Amniotic epithelial cell (primary cell): Measurements from ENCODE around the gene ACADVL.
"Not testable (repeated sequence)": the region's sequence is repeated elsewhere in the genome, so short reads cannot be mapped to it uniquely, and the experiment has no call there.

ENCODE experiments used
- DNase-seq: peaks from one replicate; pipeline ENCODE4 v3.0.0-alpha.2; 2010; ENCODE audit warnings: low read depth

Gene ACADVL

GRCh38 chr17:7219812-7220592 is at the start of gene ACADVL, which contains the start of gene DLG4:
Gene ACADVL (plus strand): TSS chr17:7219938. CDS start chr17:7219985, 47 bp downstream.
Gene DLG4 (minus strand): TSS chr17:7219836.
- DNase-seq: peak; percentile 80

- DNase-seq: not testable (repeated sequence)
Observed at GRCh38 chr17:7172522-7173191, 47.1 kb upstream of the ACADVL start.

DNA sequence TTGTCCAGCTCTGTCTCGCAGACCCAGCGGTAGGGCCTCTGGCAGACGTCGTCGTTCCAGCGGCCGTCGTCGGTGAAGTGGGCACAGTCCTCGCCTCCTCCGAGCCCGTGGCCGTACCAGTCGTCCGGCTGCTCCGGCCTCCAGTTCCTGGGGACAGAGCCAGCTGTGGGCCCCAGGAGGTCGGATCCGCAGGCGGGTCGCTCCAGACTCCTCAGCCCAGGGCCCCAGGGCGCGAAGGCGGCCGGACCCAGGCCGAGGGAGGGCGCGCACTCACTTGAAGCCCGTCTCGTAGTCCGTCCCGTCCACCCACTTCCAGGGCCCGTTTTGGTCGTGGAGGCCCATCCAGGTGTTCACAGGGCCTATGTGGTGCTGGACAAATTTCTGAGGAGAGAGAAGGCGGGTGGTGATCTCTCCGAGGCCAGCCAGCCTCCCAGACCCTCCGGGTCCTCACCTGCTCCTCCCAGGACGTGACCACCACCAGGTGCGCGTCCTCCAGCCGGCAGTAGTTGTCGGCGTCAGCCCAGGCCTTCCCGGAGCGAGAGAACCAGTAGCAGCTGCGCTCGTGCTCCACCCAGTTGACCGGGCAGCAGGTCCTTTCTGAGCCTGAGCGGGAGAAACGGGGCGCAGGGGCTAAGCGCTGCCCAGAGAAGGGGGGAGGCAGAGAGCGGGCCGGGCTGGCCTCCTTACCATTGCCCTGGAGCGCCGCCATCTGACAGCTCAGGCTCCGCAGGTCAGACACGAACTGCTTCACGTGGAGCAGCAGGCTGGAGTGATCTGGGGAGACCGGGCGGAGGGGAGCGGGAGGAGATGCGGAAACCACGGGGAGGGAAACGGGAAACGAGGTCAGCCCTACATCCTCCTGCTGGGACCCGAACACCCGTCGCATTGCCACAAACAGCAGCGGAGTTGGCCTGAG is 45.8 kb upstream of the ACADVL start:
- peak; percentile 69 for DNase-seq

DNA sequence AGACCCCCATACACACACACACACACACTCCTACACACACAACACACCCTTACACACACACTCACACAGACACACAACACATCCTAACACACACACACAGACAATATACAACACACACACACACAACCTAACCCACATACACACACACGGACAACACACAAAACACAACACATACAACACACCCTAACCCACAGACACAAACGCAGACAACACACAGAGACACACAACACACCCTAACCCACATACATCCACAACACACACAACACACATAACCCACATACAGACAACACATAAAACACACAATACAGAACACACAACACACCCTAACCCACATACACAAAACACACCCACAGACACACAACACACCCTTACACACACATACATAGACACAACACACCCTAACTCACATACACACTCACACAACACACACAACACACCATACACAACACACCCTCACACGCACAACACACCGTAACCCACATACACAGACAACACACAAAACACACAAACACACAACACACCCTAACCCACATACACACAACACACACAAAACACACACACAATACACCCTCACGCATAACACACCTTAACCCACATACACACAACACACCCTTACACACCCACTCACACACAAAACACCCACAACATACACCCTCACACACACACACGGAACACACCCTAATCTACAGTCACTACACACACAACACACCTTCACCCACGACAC is 45.0 kb upstream of the ACADVL start:
- DNase-seq: peak; percentile 33

DNA sequence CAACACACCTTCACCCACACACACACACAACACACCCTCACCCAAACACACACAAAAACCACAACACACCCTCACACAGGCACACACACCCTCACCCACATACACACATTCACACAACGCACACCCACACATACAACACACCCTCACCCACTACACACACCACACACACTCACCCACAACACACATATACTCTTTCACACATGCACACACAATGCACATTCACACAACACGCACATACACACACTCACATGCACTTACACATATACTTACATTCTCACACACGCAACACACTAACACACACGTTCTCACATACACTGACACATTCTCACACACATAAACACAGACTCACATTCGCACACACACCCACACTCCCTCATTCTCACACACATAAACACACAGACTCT is 44.4 kb upstream of the ACADVL start:
- DNase-seq: no peak

DNA sequence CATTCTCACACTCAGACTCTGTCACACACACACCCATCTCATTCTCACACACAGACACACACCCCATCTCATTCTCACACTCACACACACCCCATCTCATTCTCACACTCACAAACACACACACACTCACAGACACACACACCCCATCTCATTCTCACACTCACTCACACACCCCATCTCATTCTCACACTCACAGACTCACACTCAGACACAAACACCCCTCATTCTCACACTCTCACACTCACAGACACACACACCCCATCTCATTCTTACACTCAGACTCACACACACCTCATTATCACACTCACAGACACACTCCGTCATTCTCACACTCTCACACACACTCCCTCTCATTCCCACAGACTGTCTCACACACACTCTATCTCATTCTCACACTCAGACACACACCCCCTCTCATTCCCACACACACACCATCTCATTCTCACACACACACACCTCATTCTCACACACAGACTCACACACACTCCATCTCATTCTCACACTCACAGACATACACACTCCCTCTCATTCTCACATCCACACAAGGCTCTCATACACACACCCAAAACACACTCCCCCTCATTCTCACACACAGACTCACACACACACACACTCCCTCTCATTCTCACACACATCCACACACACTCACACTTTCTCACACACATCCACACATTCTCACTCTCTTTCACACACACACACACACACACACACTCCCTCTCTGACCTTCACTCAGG is 43.5 kb upstream of the ACADVL start:
- DNase-seq: no peak

DNA sequence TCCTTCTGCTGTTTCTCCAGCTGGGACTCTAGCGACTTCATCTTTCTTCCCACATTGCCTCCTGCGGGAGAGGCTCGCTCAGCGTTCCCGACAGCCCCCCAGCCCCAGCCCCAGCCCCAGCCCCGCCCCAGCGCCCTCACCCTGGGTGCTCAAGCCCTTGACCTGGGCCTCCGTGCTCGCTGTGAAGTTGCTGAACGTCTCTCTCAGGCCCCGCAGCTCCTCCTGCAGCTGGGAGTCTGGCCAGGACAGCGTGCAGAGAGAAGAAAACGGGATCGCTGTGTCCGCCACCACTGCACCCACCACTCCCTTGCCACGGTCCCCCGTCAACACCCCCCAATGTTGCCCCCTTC is 42.9 kb upstream of the ACADVL start:
- no peak for DNase-seq

- DNase-seq: peak; percentile 50
Observed at GRCh38 chr17:7177191-7177953, 42.4 kb upstream of the ACADVL start.

DNA sequence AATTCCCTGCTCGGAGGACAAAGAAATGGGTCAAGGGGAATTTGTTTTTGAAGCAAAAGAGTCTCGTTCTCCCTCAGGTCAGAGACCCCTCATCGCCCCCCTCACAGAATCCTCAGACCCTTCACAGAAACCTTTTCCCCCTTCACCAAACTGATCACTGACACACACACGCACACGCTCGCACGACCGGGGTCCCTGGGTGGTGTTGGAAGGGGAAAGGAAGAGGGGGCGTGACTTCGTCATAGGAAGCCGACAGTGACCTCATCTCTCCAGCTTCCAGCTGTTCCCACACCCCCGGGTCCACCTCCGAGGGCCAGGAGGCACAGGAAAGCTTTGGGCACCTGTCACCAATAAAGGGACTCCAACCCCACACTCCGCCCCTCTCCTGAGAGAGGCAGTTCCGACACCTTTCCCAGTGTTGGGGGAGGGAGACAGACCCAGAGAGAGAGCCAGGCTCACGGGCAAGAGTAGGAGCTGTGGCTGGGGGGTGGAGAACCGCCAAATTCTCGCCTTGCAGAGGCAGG is 41.7 kb upstream of the ACADVL start:
- no peak for DNase-seq

DNA sequence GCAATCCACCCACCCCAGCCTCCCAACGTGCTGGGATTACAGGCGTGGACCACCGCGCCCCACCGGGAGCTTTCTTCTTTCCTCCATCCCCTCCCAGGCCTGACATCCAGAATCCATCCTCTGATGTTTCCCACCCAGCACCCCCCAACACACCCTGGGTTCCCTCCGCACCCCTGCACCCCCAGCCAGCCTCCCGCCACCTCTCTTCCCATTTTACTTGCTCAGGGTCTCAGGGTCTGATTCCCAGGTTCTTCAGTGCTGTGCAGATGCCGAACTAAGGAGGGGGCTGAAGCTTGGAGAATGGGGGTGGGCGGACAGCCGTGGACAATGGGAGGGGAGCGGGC is 40.8 kb upstream of the ACADVL start:
- DNase-seq: no peak

DNA sequence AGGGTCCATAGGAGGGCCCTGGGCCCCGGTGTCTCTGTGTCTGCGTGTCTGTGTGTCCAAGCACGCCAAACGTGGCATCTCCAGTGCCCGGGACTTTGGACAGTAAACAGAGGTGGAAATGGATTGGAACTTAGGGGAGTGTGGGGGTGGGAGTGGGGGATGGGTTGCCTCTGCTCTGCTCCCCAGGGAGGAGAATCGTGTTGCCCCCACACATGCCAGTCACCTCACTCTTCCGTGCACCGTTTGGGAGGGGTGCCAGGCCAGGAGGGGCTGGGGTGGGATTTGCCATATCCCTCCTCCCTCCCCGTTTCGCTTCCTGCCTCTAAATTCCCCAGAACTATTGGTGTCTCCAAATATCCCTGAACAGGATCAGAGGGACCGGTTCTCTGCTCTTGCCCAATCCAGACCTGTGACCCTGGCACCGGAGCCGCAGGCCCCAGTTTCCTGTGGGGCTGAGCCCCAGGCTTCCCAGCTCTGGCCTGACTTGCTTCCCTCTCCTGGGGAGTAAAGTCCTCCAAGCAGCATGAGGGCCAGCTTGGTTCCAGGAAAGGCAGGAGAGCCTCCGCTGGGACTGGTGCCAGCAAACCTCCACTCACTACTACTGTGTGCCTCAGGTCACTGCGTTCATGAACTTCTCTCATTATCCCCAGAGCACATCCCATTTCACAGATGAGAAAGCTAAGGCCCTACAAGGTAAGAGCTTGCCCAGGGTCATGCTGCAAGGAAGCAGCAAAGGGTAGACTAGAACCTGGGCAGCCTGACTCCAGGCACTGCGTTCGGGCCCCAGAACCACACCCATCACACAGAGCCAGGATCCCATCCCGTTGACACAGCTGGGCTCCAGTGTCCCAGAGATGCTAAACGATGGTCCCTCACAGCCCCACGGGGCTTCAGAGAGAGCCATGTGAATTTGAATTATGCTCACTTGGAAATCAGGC is 40.2 kb upstream of the ACADVL start, which contains the start of gene ASGR1:
TSS of gene ASGR1 (minus strand) at position 54 of the 938 bp plus-strand sequence. CDS start 807 bp downstream, outside the sequence.
- DNase-seq: no peak

- DNase-seq: not testable (repeated sequence)
Observed at GRCh38 chr17:7182101-7182500, 37.6 kb upstream of the ACADVL start.

- peak; percentile 33 for DNase-seq
Observed at GRCh38 chr17:7183433-7184090, 36.2 kb upstream of the ACADVL start.

DNA sequence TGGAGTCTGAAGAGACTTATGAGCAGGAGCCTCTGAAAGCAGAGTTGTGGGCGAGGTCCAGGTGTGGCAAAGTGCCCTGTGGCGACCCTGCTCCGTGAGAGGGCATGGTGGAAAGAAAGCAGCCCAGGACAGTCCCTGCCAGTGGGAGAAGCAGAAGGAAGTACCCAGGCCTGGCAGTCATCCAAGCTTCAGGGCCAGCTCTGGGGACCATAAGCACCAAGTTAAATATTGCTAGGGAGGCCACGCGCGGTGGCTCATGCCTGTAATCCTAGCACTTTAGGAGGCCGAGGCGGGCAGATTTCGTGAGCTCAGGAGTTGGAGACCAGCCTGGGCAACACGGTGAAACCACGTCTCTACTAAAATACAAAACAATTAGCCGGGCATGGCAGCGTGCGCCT is 35.6 kb upstream of the ACADVL start:
- no peak for DNase-seq

DNA sequence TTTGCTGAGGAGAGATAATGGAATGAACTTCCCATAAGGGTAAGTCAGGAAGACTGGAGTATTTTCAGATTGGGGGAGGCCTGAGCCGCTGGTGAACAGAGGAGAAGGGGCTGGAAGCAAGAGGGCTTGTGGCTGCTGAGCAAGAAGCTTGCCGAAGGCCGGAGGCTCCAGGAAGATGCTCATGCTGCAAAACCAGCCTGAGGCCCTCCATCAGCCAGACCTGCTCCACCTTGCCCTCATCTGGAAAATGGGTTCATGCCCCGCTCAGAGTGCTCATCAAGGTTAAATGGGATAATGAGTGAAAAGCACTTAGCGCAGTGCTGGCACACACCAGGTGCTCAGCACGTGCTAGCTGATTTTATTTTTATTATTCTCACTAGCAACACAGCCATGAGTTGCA is 35.1 kb upstream of the ACADVL start:
- no peak for DNase-seq

- DNase-seq: no peak
Observed at GRCh38 chr17:7186241-7186640, 33.5 kb upstream of the ACADVL start.

GRCh38 chr17:7190276-7190917 is 29.3 kb upstream of the ACADVL start:
- no peak for DNase-seq

- no peak for DNase-seq
Observed at GRCh38 chr17:7191069-7191468, 28.7 kb upstream of the ACADVL start.
